CD1c-positive myeloid dendritic cell (primary cell): ENCODE results near the gene MOB3C.
"Not testable (repeated sequence)": the region's sequence is repeated elsewhere in the genome, so short reads cannot be mapped to it uniquely, and the experiment has no call there.

Experiments
- DNase-seq: peaks from one replicate; pipeline ENCODE4 v3.0.0-alpha.2; 2016; ENCODE audit errors: extremely low spot score

Gene MOB3C

GRCh38 chr1:46616277-46617107, at the start of gene MOB3C:
Gene MOB3C (minus strand): TSS chr1:46616811. CDS start chr1:46613321, 3,490 bp downstream.
- DNase-seq = peak; percentile 83

DNA sequence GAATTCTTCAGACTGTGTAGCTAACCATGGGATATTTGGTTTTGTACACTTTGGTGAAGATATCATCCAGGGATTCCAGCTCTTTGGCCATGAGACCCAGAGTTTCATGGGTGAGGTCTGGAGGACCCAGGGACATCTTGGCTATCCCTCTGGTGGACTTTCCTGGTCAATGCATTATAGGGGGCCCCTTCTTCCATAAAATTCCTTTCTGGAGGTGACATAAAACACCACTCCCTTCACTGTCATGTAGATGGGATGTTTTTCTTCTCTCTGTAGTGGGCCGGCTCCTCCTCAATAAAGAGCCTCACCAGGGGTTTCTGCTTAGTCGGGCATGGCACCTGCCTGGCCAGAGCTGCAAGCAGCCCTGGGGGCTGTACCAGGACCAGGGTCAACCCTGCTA, 49.4 kb upstream of the MOB3C start:
- no peak for DNase-seq

DNA sequence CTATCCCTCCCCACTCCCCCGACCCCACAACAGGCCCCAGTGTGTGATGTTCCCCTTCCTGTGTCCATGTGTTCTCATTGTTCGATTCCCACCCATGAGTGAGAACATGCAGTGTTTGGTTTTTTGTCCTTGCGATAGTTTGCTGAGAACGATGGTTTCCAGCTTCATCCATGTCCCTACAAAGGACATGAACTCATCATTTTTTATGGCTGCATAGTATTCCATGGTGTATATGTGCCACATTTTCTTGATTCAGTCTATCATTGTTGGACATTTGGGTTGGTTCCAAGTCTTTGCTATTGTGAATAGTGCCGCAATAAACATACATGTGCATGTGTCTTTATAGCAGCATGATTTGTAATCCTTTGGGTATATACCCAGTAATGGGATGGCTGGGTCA, 46.3 kb upstream of the MOB3C start:
- DNase-seq = not testable (repeated sequence)

DNA sequence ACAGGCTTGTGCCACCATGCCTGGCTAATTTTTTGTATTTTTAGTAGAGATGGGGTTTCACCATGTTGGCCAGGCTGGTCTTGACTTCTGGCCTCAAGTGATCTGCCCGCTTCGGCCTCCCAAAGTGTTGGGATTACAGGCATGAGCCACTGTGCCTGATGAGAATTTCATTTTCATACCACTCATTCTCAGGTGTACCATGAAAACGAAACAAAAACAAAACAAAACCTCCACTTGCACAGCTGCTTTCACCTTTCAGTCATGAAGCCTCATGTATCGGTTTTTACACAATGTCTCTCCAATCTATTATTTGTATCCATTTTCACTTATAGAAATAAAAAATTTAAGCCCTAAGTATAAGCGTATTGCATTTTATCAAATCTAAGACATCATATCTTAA, 43.5 kb upstream of the MOB3C start:
- not testable (repeated sequence) for DNase-seq

DNA sequence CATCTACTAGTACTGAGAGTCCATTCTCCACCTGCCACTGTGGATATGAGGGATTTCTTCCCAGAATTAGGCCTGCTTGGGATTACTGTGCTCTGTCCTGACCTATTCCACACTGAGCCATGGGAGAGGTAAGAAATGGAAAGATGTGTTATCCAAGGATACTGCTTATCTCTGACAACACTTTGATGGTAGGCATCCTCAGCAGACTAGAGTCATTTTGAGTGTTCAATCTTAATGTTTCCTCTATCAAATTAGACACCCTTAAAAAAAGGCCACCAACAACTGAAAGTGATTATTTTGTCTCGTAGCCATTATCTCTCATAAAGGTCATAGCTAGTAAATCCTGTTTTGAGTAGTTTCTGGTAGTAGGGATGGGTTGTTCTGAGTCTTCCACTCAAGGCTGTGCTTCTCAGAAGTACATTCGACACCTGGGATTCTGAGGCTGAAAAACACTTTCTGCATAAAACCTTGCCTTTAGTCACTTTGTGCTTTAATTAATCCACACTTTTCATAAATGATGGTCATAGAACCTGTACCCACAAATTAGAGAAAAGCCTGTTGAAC, 42.8 kb upstream of the MOB3C start:
- DNase-seq = no peak

DNA sequence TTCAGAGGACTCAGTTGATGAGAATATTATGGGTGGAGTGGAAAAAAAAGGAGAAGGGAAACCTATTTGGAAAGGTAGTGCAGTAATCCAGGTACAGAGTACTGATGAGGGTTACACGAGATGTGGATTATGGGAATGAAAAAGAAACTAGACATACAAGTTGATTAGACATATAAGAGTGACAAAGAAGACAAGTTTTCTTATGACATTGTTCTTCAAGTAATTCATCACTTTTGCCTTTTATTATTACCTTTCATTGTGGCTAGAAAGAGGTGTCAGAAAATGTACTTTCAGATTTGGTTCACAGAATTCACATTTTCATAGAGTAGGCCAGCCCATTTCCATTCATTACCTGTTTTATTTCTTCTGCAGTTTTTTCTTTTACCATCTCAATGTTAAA, 41.2 kb upstream of the MOB3C start:
- DNase-seq = no peak

DNA sequence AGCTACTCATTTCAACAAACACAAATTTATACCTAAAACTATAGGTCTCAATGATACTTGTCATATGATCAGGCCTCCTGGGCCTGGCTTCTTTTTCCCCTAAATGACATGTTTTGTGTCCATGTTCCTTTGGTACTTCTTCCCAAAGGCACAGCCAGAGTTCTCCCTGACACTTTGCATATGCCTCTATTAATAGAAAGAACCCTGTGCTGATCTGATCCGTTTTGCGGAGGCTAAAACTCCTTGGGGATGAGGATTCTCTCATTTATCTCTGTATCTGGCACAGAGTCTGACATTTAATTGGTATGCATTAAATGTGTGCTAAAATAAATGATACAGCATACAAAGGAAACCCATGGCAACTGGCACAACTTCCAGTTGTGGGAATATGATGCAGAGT, 40.0 kb upstream of the MOB3C start:
- no peak for DNase-seq

DNA sequence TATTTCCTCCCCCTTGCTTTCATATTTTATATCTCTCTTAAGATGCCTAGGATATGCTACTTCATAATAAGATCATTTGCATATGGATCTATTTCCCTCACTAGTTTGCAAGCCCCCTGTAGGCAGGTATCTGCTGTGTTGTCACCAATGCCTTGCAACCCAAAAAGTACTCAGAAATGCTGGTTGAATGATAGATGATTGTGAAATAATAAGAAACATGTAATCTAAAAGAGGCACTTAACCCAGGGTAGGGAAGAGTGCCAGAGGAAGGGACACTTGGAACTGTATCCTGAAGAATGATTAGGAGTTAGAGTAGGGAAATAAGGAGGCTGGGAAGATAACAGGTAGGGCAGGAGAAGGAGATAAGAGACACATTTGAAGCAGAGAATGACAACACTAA, 39.2 kb upstream of the MOB3C start:
- DNase-seq = no peak

GRCh38 chr1:46654698-46655097, 38.1 kb upstream of the MOB3C start:
- not testable (repeated sequence) for DNase-seq

DNA sequence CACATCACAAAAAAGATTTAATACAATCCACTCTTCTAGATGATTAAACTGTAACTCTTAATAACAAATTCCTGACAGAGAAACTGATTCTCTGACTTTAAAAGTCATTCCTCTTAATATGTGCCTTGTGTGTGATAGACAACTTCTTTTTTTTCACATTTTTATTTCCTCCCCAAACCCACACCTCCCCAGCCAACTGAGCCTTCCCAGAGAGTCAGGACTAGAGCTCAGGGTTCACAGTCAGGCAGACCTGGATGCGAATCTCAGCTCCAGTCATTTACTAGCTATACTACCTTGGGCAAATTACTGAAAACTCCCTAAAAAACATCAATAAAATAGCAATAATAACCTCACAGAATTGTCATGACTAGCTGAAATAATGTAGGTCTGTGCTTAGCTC, 37.4 kb upstream of the MOB3C start:
- no peak for DNase-seq

DNA sequence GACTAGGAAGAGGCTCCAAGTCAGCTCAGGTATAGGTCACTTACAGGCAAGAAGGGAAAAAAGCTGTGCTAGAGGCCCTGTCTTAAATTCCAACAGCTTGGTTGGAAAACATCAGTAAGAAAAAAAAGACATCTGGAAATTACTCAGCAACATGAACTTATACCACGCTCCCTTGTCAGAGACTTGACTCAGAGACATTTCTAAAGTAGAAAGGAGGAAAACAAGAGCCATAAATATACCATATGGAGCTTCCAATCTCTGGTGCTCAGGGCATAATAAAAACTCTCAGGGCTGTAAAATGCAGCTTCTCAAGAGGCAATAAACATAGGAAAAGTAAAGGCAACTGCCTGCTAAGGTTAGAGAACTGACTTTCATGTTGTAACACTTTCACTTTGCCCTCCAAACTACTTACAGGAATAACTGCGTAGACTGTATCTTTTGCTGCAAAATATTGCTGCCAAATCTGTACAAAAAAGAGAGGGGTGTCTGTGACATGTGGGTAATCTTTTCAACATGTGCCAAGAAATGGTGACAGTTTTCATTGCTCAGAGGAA, 36.9 kb upstream of the MOB3C start:
- no peak for DNase-seq

DNA sequence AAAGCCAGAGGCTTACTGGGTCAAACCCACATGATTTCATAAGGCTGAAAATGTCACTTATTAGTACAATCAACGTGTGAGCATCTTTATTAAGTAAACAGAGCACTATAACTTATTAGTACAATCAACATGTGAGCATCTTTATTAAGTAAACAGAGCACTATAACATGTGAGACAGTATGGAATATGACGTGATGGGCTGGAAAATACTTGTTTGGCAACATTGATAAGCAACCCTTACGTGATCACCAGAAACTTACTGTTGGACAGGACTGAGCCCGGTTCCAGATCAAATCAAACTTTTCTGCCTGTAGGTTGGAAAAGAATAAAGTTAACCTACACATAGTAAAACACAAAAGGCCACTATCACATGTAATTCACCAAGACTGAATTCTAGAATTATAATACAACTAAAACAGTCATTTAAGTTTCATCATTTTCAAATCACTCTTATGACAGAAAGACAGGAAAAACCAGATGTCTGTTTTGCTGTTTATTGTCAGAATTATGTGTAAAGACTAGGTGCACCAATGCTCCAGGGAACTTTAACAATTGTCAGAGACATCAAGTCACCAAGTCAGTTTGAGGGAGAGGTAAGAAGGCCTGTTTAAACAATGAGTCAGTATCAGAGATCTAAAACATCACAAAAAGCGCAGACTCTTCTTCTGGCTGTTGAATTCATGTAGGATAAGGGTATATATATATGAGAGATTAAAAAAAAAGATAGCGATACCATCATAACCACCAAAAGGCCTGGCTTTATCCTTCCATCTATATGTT, 35.9 kb upstream of the MOB3C start:
- DNase-seq = no peak

GRCh38 chr1:46651152-46651551, 34.5 kb upstream of the MOB3C start:
- DNase-seq = not testable (repeated sequence)

DNA sequence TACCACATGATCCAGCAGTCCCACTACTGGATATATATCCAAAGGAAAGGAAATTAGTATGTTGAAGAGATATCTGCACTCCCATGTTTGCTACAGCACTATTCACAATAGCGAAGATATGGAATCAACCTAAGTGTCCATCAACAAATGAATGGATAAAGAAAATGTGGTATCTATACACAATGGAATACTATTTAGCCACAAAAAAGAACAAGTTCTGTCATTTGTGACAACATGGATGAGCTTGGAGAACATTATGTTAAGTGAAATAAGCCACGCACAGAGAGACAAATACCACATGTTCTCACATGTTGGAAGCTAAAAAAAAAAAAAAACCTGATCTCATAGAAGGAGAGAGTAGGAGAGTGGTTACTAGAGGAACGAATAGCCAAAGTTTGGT, 33.9 kb upstream of the MOB3C start:
- no peak for DNase-seq

GRCh38 chr1:46649764-46650163, 33.2 kb upstream of the MOB3C start:
- DNase-seq = no peak

- no peak for DNase-seq
These were observed 31.0 kb upstream of the MOB3C start for GRCh38 chr1:46647611-46648010.

- DNase-seq = no peak
These were observed 30.2 kb upstream of the MOB3C start for GRCh38 chr1:46646844-46647243.

DNA sequence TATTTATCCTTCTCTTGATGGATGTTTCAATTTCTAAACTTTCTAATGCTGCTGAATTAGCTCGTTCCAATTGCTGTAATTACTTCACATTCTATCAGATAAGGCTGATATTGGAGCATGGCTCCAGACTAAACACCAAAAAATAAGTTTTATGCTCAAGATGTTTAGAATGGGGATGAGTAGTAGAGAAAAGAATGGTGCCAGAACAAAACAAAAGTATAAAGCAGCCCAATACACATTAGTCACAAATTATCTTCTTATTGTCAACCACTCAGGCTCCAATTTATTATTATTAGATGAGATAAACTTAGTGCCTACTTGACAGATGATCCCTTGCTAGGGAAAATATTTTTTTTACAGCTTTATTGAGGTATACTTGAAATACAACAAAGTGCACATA, 29.7 kb upstream of the MOB3C start:
- no peak for DNase-seq

DNA sequence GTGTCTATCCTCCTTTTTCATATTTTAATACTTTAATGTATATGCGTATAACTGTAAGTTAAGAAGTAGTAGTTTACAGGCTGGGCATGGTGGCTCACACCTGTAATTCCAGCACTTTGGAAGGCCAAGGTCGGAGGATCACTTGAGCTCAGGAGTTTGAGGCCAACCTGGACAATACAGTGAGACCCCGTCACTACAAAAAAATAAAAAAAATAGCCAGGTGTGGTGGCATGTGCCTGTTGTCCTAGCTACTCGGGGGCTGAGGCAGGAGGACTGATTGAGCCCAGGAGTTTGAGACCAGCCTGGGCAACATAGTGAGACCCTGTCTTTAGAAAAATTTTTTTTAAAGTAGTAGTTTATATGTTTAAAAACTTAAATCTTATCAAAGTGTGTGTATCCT, 29.2 kb upstream of the MOB3C start:
- no peak for DNase-seq

DNA sequence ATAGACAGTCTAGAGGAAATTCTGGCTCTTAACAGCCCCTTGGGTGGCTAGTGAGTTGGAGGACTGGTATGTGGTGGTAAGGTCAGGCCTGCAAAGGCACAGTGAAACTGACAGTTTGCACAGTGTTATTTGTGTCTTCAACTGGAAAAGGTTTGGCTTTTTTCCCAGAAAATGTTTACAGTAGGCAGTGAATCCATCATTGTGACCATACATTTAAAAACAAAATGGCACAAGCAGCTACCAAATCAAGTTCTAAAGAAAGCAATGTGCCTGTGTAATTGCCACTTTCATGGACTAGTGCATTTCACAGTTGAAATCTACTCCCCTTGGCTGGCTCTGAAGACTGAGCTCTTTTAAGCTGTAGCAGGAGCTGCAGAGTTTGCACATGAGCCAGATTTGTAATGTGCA, 26.8 kb upstream of the MOB3C start:
- DNase-seq = no peak

DNA sequence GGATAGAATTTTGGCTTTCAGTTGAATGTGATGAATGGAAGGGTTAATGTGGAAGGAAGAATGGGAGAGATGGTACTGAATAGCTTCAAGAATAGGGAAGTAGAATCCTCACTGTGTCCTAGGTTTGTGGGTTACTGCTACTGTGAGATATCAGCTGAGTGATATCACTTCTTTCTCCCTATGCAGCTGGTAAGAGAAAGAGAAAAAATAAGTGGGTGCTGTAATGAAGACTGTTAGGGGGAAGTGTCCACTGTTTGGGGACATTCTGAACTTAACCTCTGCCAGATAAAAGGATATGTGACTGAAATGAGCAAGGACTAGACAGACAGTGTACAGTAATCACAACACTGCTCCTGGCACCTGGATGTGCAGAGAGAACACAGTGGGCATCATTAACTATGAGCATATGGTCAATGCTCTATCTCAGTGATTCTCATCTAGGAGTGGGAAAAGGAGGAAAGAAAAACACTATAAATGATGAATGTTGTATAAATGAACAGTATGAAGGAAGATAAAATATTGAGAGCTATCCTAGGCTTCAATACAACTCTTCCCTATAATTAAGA, 25.6 kb upstream of the MOB3C start:
- peak; percentile 3 for DNase-seq

GRCh38 chr1:46639547-46639946, 22.9 kb upstream of the MOB3C start:
- DNase-seq = no peak
